Lower leg skin (tissue), 4 donors: ENCODE data around the gene WWOX. TPM values are rescaled to one million over a fixed set of nuclear protein-coding genes. Genes with fewer than 3 reads are reported as not detected.

Experiments used
- DNase-seq, 2 donors: peaks; one replicate each; pipeline ENCODE4 v3.0.0-alpha.2; 2019; ENCODE audit warnings: low spot score in 2 of 2
- H3K4me3 ChIP-seq: fragments of 200-600 bp; sonication (generic); 2 replicates; pipeline ENCODE4 v1.5.1; 2017; ENCODE audit warnings: mild to moderate bottlenecking, low read depth; ENCODE audit not compliant: poor library complexity, severe bottlenecking
- CTCF ChIP-seq, 3 donors: fragments of 450-650 bp; IDR thresholded peaks; one replicate each; pipeline ENCODE4 v1.5.1; 2016; ENCODE audit warnings: antibody characterized with exemption in 3 of 3, mild to moderate bottlenecking in 3 of 3, moderate library complexity in 2 of 3
- POLR2A ChIP-seq, 2 donors: fragments of 450-650 bp; IDR thresholded peaks; one replicate each; pipeline ENCODE4 v1.6.1; 2016 to 2017; ENCODE audit warnings: antibody characterized with exemption in 2 of 2, mild to moderate bottlenecking in 1 of 2, moderate library complexity in 1 of 2
- WGBS, 2 donors: methylation state at CpG; one replicate each; pipeline ENCODE4 v1.1.5; 2018; 5-methylcytosine and 5-hydroxymethylcytosine counted together
- intact Hi-C: fragments of 100-400 bp; cut with DNase I; formaldehyde crosslinking; loops from one replicate; pipeline ENCODE4 v1.15.0; 2023; ENCODE audit warnings: low total_unique reads
- total RNA-seq, 4 donors: library from RNA; depleted of rRNA; stranded (reverse); fragments of >200 nt; gene quantifications; one replicate each; pipeline ENCODE4 v1.1.0, GENCODE V29; 2016

WWOX gene
- total RNA-seq, 4 donors from 2014 or later, result 21.0 to 82.7 (median 36.1) TPM

GRCh38 chr16:78405040-78405439, 305.6 kb downstream of the WWOX start:
- TF ChIP-seq CTCF (IDR thresholded peaks at IDR 0.05) (no peak), POLR2A (IDR thresholded peaks at IDR 0.05) (no peak)
- 81 to 88% methylated on average over 3 of the region's 3 CpGs for WGBS, 2 donors
- H3K4me3 ChIP-seq, result no peak overlapping the region
- DNase-seq, result no peak
- intact Hi-C loops, result no loop called here

- H3K4me3 ChIP-seq, result no peak overlapping the region
- DNase-seq, result no peak
- intact Hi-C loops, result no loop called here
- 94 to 95% methylated on average over 7 of the region's 7 CpGs for WGBS, 2 donors
- TF ChIP-seq CTCF (IDR thresholded peaks at IDR 0.05), result no peak
- no peak for TF ChIP-seq POLR2A (IDR thresholded peaks at IDR 0.05)
Observed at GRCh38 chr16:78405833-78406232, 306.4 kb downstream of the WWOX start.

- TF ChIP-seq POLR2A (IDR thresholded peaks at IDR 0.05), result no peak
- no peak for TF ChIP-seq CTCF (IDR thresholded peaks at IDR 0.05)
- no peak overlapping the region for H3K4me3 ChIP-seq
- no peak for DNase-seq
- intact Hi-C loops, result no loop called here
Observed at GRCh38 chr16:78407191-78407590, 307.7 kb downstream of the WWOX start.

- intact Hi-C loops, result no loop called here
- H3K4me3 ChIP-seq, result no peak overlapping the region
- no peak for DNase-seq
- no peak for TF ChIP-seq CTCF (IDR thresholded peaks at IDR 0.05)
- TF ChIP-seq POLR2A (IDR thresholded peaks at IDR 0.05), result no peak
- 78 to 87% methylated on average over 3 of the region's 3 CpGs for WGBS, 2 donors
Observed at GRCh38 chr16:78413651-78414050, 314.2 kb downstream of the WWOX start.

GRCh38 chr16:78415013-78415412, 315.6 kb downstream of the WWOX start:
- intact Hi-C loops, result no loop called here
- no peak for DNase-seq
- 90 to 98% methylated on average over 5 of the region's 5 CpGs for WGBS, 2 donors
- no peak overlapping the region for H3K4me3 ChIP-seq
- TF ChIP-seq CTCF (IDR thresholded peaks at IDR 0.05), result no peak
- TF ChIP-seq POLR2A (IDR thresholded peaks at IDR 0.05), result no peak

- H3K4me3 ChIP-seq, result no peak overlapping the region
- DNase-seq, result no peak
- 85 to 100% methylated on average over 1 of the region's 1 CpG for WGBS, 2 donors
- intact Hi-C loops, result no loop called here
- TF ChIP-seq CTCF (IDR thresholded peaks at IDR 0.05) (no peak), POLR2A (IDR thresholded peaks at IDR 0.05) (no peak)
Observed at GRCh38 chr16:78415669-78416068, 316.2 kb downstream of the WWOX start.
